Measurements from ENCODE around the gene ALPI.
"Not testable (repeated sequence)": the region's sequence is repeated elsewhere in the genome, so short reads cannot be mapped to it uniquely, and the experiment has no call there.

Gene ALPI

GRCh38 chr2:232431705-232432590 lies 24.0 kb upstream of the ALPI start:
- no peak for DNase-seq
- no peaks in the 10 kb centered on the region for H3K27me3 ChIP-seq (ENCODE audit: insufficient read depth, low read length, poor library complexity)
- no peaks in the 10 kb centered on the region for H3K36me3 ChIP-seq (ENCODE audit: insufficient read depth, low read length)
- H3K9me3 ChIP-seq (ENCODE audit: insufficient read depth, low read length, severe bottlenecking): no peaks in the 10 kb centered on the region
- TF ChIP-seq EZH2 (IDR thresholded peaks at IDR 0.05; ENCODE audit: borderline replicate concordance, low read depth, low read length, severe bottlenecking): no peak
- TF ChIP-seq CTCF (IDR thresholded peaks at IDR 0.05; ENCODE audit: borderline replicate concordance, extremely low read depth, low read length, poor library complexity, severe bottlenecking): no peak
- H3K79me2 ChIP-seq (ENCODE audit: insufficient read depth, low read length): no peaks in the 10 kb centered on the region
- no peak overlapping the region for H3K4me2 ChIP-seq (ENCODE audit: insufficient read depth, low read length)
- H3K4me3 ChIP-seq (ENCODE audit: low read depth in 1 of 2, low read length in 2 of 2): no peak overlapping the region
- ATAC-seq (ENCODE audit: insufficient read depth, low read depth): no peak
- no peaks in the 10 kb centered on the region for H3K4me1 ChIP-seq (ENCODE audit: insufficient read depth, low read length)
- H2AFZ ChIP-seq (ENCODE audit: low read depth, low read length): no peak overlapping the region
- no peaks in the 10 kb centered on the region for H4K20me1 ChIP-seq (ENCODE audit: insufficient read depth, low read length)
- H3K27ac ChIP-seq (ENCODE audit: low read length): no peak overlapping the region
- H3K9ac ChIP-seq (ENCODE audit: low read depth, low read length): no peak overlapping the region

- Histone ChIP-seq H4K20me1 (ENCODE audit: insufficient read depth, low read length) (no peaks in the 10 kb centered on the region), H2AFZ (ENCODE audit: low read depth, low read length) (no peak overlapping the region), H3K4me1 (ENCODE audit: insufficient read depth, low read length) (no peaks in the 10 kb centered on the region), H3K27me3 (ENCODE audit: insufficient read depth, low read length, poor library complexity) (no peaks in the 10 kb centered on the region), H3K4me3 (ENCODE audit: low read depth in 1 of 2, low read length in 2 of 2) (no peak overlapping the region), H3K36me3 (ENCODE audit: insufficient read depth, low read length) (no peaks in the 10 kb centered on the region), H3K9me3 (ENCODE audit: insufficient read depth, low read length, severe bottlenecking) (no peaks in the 10 kb centered on the region), H3K4me2 (ENCODE audit: insufficient read depth, low read length) (no peak overlapping the region), H3K79me2 (ENCODE audit: insufficient read depth, low read length) (no peaks in the 10 kb centered on the region), H3K27ac (ENCODE audit: low read length) (no peak overlapping the region), H3K9ac (ENCODE audit: low read depth, low read length) (no peak overlapping the region)
- ATAC-seq (ENCODE audit: insufficient read depth, low read depth) (no peak), DNase-seq (no peak)
- TF ChIP-seq CTCF (IDR thresholded peaks at IDR 0.05; ENCODE audit: borderline replicate concordance, extremely low read depth, low read length, poor library complexity, severe bottlenecking) (peak; percentile 15), EZH2 (IDR thresholded peaks at IDR 0.05; ENCODE audit: borderline replicate concordance, low read depth, low read length, severe bottlenecking) (no peak)
These were observed 23.3 kb upstream of the ALPI start for GRCh38 chr2:232432598-232433184.

GRCh38 chr2:232433622-232434021 lies 22.3 kb upstream of the ALPI start:
- H4K20me1 ChIP-seq (ENCODE audit: insufficient read depth, low read length); H3K4me1 ChIP-seq (ENCODE audit: insufficient read depth, low read length); H3K4me2 ChIP-seq (ENCODE audit: insufficient read depth, low read length); H2AFZ ChIP-seq (ENCODE audit: low read depth, low read length); H3K9ac ChIP-seq (ENCODE audit: low read depth, low read length); DNase-seq; H3K79me2 ChIP-seq (ENCODE audit: insufficient read depth, low read length); H3K4me3 ChIP-seq (ENCODE audit: low read depth in 1 of 2, low read length in 2 of 2); ATAC-seq (ENCODE audit: insufficient read depth, low read depth); H3K36me3 ChIP-seq (ENCODE audit: insufficient read depth, low read length); H3K27me3 ChIP-seq (ENCODE audit: insufficient read depth, low read length, poor library complexity); H3K27ac ChIP-seq (ENCODE audit: low read length); H3K9me3 ChIP-seq (ENCODE audit: insufficient read depth, low read length, severe bottlenecking): not testable (repeated sequence)

- no peaks in the 10 kb centered on the region for H3K9me3 ChIP-seq (ENCODE audit: insufficient read depth, low read length, severe bottlenecking)
- no peak overlapping the region for H2AFZ ChIP-seq (ENCODE audit: low read depth, low read length)
- no peak overlapping the region for H3K4me2 ChIP-seq (ENCODE audit: insufficient read depth, low read length)
- no peaks in the 10 kb centered on the region for H3K27me3 ChIP-seq (ENCODE audit: insufficient read depth, low read length, poor library complexity)
- no peaks in the 10 kb centered on the region for H3K36me3 ChIP-seq (ENCODE audit: insufficient read depth, low read length)
- TF ChIP-seq CTCF (IDR thresholded peaks at IDR 0.05; ENCODE audit: borderline replicate concordance, extremely low read depth, low read length, poor library complexity, severe bottlenecking) (no peak), EZH2 (IDR thresholded peaks at IDR 0.05; ENCODE audit: borderline replicate concordance, low read depth, low read length, severe bottlenecking) (no peak)
- no peaks in the 10 kb centered on the region for H3K79me2 ChIP-seq (ENCODE audit: insufficient read depth, low read length)
- DNase-seq (no peak), ATAC-seq (ENCODE audit: insufficient read depth, low read depth) (no peak)
- H3K27ac ChIP-seq (ENCODE audit: low read length): no peak overlapping the region
- H3K4me1 ChIP-seq (ENCODE audit: insufficient read depth, low read length): no peaks in the 10 kb centered on the region
- H3K9ac ChIP-seq (ENCODE audit: low read depth, low read length): no peak overlapping the region
- no peaks in the 10 kb centered on the region for H4K20me1 ChIP-seq (ENCODE audit: insufficient read depth, low read length)
- no peak overlapping the region for H3K4me3 ChIP-seq (ENCODE audit: low read depth in 1 of 2, low read length in 2 of 2)
These were observed 21.9 kb upstream of the ALPI start for GRCh38 chr2:232434091-232434490.

Data from DND-41 (cell line).